ENCODE data around the gene CDH13. TPM values are rescaled to one million over a fixed set of nuclear protein-coding genes. Genes with fewer than 3 reads are reported as not detected.

The CDH13 gene
- total RNA-seq, 1 donor from 2014 or later, result 46.4 TPM

DNA sequence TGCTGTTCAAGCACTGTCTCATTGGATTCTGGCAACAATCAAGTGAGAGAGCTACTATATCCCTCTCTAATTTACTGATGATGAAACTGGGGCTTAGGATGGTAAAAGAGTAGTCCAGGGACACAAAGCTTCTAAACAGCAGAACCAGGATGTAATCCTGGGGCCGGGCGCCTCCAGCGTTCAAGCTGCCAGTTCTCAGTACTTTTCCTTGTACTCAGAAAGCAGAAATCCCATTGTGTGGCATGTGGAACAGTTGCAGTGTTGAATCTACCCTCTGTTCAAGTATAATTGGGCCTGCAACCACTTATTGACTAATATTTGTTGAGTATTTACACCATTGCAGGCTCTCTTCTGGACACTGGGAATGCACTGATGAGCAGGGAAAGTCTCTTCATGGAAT, 14.5 kb upstream of the CDH13 start:
- no peak overlapping the region for H3K4me3 Mint-ChIP-seq
- no peak overlapping the region for H3K27ac Mint-ChIP-seq
- peaks cover 27% of the 10 kb centered on the region for H3K27me3 Mint-ChIP-seq
- DNase-seq (ENCODE audit: extremely low spot score, unreplicated experiment), result no peak
- TF ChIP-seq CTCF (conservative IDR thresholded peaks at IDR 0.05), result no peak
- H3K4me1 Mint-ChIP-seq (ENCODE audit: unreplicated experiment), result no peaks in the 10 kb centered on the region
- H3K36me3 Mint-ChIP-seq, result no peaks in the 10 kb centered on the region
- H3K9me3 Mint-ChIP-seq, result no peaks in the 10 kb centered on the region

- Mint-ChIP-seq H3K4me1 (ENCODE audit: unreplicated experiment) (no peaks in the 10 kb centered on the region), H3K4me3 (no peak overlapping the region), H3K36me3 (no peaks in the 10 kb centered on the region), H3K27ac (no peak overlapping the region), H3K27me3 (peaks cover 39% of the 10 kb centered on the region), H3K9me3 (no peaks in the 10 kb centered on the region)
- no peak for TF ChIP-seq CTCF (conservative IDR thresholded peaks at IDR 0.05)
- DNase-seq (ENCODE audit: extremely low spot score, unreplicated experiment), result no peak
Observed at GRCh38 chr16:82616356-82616755, 10.4 kb upstream of the CDH13 start.

- TF ChIP-seq CTCF (conservative IDR thresholded peaks at IDR 0.05), result no peak
- H3K27ac Mint-ChIP-seq, result no peak overlapping the region
- peaks cover 59% of the 10 kb centered on the region for H3K27me3 Mint-ChIP-seq
Observed at GRCh38 chr16:82621781-82622180, 5.0 kb upstream of the CDH13 start.

DNA sequence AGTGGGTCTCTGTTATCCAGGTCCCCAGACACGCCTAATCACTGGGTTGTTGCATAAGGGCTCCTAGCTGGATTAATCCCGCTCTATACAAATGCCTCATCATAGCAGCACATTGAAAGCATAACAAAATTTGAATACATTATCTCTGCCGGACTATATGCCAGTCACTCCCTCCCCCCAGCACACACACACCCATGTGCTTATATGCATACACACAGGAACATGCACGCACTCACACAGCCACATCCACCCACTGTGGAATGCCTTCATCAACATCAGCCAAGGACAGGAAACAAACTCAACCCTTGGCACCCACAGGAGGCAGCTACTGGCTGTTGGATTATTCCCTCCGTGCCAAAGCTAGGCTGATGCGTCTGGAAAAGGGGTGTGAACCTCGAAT, 3.5 kb upstream of the CDH13 start:
- Mint-ChIP-seq H3K9me3 (no peaks in the 10 kb centered on the region), H3K4me3 (no peak overlapping the region), H3K36me3 (no peaks in the 10 kb centered on the region), H3K4me1 (ENCODE audit: unreplicated experiment) (peaks cover 4% of the 10 kb centered on the region), H3K27me3 (peaks cover 71% of the 10 kb centered on the region), H3K27ac (no peak overlapping the region)
- no peak for TF ChIP-seq CTCF (conservative IDR thresholded peaks at IDR 0.05)
- no peak for DNase-seq (ENCODE audit: extremely low spot score, unreplicated experiment)

More at GRCh38 chr16:82621781-82622180, 5.0 kb upstream of the CDH13 start:
- Mint-ChIP-seq H3K36me3 (no peaks in the 10 kb centered on the region), H3K9me3 (no peaks in the 10 kb centered on the region), H3K4me3 (no peak overlapping the region), H3K4me1 (ENCODE audit: unreplicated experiment) (peaks cover 4% of the 10 kb centered on the region)
- no peak for DNase-seq (ENCODE audit: extremely low spot score, unreplicated experiment)

DNA sequence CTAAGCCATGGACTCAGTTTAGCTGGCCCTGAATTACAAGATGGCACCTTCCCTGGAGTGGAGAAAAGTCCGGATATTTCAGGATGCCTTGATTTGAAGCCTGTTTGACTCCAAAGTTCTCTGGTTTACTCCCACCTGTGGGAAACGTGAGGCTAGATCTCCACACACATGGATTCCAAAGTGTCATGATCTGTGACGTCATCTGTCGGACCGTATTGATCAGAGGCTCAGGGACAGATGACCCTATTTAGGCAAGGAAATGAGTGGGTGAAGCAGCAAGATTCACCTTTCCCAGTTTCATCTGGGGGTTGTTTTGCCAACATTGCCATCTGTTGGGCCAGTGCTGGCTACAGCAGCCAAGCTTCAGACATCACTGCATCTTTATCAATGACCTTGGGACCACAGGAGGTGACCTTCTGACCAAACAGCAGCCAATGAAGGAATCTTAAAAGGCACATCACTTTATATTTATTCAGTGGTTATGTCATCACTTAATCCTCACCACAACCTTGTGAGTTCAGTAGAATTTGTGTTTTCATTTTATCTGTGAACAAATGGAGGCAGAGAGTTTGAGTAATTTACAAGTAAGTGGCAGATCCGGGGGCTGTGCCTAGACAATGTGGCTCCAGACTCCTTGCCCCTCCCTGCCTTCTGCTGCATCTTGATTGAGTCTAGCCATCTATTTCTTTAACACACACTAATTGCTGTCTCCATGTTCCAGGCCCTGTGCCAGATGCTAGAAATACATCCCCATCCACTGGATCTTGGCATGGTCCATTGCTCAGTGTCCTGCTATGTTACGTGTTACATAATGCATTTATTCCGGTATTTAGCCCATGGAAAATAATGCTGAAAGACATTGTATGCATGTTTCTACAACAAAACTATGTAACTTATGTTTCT, 1.5 kb upstream of the CDH13 start:
- Mint-ChIP-seq H3K27ac (no peak overlapping the region), H3K4me1 (ENCODE audit: unreplicated experiment) (peaks cover 12% of the 10 kb centered on the region), H3K27me3 (peaks cover 82% of the 10 kb centered on the region), H3K4me3 (no peak overlapping the region), H3K36me3 (no peaks in the 10 kb centered on the region), H3K9me3 (no peaks in the 10 kb centered on the region)
- no peak for TF ChIP-seq CTCF (conservative IDR thresholded peaks at IDR 0.05)
- DNase-seq (ENCODE audit: extremely low spot score, unreplicated experiment), result no peak
